ENCODE measurements around the gene CASP4.
"Not testable (repeated sequence)": the region's sequence is repeated elsewhere in the genome, so short reads cannot be mapped to it uniquely, and the experiment has no call there.

The CASP4 gene

DNA sequence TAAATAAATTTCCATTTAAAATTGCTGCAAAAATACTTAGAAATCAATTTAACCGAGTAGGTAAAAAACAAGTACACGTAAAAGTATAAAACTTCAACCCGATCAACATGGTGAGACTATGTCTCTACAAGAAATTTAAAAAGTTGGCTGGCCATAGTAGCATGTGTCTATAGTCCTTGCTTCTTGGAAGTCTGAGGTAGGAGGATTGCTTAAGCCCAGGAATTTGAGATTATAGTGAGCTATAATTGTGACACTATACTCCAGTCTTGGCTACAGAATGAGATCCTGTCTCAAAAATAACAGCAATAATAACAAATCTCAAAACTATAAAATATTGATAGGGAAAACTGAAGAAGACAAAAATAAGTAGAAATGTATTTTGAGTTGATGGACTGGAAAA, 11.1 kb downstream of the CASP4 start:
- DNase-seq (ENCODE audit: low read depth, low spot score): no peak

GRCh38 chr11:104956528-104956927, 11.8 kb downstream of the CASP4 start:
- DNase-seq (ENCODE audit: low read depth, low spot score): no peak

DNA sequence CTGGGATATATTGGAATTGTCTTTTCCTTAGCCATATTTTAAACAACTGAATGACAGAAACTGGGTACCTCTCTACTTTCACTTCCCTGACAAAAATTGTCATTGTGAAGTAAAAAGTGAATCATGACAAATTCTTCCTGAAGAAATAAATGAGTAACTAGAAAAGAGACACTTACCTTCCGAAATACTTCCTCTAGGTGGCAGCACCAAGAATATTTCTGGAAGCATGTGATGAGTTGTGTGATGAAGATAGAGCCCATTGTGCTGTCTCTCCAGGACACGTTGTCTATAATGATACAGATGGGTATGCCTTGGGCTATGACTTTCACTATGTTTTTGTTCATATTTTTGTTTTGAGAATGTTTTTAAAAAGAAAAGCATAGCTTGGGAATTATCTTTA, 21.5 kb downstream of the CASP4 start:
- DNase-seq (ENCODE audit: low read depth, low spot score): no peak

DNA sequence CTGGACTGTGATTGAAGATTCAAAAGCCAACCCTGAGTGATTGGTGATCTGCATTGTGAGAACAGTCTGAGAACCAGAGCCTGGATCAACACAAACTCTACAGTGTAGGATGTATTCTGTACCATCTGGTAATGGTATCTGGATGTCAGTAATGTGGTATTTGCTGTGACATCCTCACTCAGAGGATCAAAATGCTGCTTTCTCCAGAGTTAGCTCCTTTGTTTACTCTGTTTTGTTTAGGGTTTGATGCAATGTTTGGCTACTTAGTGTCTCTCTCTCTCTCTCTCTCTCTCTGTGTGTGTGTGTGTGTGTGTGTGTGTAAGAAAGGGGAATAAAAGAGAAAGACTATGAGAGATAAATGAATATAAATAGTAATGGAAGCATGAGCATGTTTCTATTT, 24.3 kb downstream of the CASP4 start:
- DNase-seq (ENCODE audit: low read depth, low spot score): no peak

DNA sequence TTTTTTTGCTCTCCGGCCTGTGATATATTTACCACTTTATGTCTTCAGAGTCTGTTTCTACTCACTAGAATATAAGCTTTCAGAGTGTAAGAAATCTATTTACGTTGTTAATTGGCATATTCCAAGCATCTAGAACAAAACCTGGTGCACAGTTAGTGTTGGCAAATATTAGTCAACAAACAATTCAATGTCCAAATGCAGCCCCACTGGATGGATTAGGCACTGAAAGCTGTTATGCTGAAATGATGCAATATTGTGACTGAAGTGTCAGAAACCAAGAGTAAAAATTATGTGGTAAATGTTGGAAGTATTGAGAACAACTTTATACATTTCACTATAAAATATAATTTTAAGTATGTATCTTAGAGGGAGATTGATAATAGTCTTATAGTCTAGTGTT, 24.8 kb downstream of the CASP4 start:
- DNase-seq (ENCODE audit: low read depth, low spot score): no peak

DNA sequence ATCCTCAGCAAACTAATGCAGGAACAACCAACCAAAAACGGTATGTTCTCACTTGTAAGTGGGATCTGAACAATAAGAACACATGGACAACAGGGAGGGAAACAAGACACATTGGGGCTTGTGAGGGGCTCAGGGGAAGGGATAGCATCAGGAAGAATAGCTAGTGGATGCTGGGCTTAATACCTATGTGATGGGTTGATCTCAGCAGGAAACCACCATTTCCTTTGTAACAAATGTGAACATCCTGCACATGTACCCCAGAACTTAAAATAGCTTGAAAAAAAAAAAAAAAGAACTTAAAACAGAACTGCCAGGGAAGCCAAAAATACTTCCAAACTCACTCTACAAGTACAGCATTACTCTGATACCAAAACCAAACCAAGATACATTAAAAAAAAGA, 33.8 kb downstream of the CASP4 start:
- DNase-seq (ENCODE audit: low read depth, low spot score): no peak

GRCh38 chr11:104934073-104934472, 34.3 kb downstream of the CASP4 start:
- DNase-seq (ENCODE audit: low read depth, low spot score): not testable (repeated sequence)

DNA sequence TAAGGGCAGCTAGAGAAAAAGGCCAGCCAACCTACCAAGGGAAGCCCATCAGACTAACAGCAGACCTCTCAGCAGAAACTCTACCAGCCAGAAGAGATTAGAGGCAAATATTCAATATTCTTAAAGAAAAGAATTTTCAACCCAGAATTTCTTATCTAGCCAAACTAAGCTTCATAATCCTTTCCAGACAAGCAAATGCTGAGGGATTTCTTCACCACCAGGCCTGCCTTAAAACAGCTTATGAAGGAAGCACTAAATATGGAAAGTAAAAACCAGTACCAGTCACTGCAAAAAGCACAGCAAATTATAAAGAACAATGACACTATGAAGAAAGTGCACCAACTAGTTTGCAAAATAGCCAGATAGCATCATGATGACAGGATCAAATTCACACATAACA, 39.6 kb downstream of the CASP4 start:
- no peak for DNase-seq (ENCODE audit: low read depth, low spot score)

- no peak for DNase-seq (ENCODE audit: low read depth, low spot score)
Observed at GRCh38 chr11:104926771-104927611, 41.4 kb downstream of the CASP4 start.

- DNase-seq (ENCODE audit: low read depth, low spot score): no peak
Observed at GRCh38 chr11:104925850-104926249, 42.5 kb downstream of the CASP4 start.

GRCh38 chr11:104918113-104918824, 50.1 kb downstream of the CASP4 start:
- no peak for DNase-seq (ENCODE audit: low read depth, low spot score)

- no peak for DNase-seq (ENCODE audit: low read depth, low spot score)
Observed at GRCh38 chr11:104917271-104918112, 50.9 kb downstream of the CASP4 start.

DNA sequence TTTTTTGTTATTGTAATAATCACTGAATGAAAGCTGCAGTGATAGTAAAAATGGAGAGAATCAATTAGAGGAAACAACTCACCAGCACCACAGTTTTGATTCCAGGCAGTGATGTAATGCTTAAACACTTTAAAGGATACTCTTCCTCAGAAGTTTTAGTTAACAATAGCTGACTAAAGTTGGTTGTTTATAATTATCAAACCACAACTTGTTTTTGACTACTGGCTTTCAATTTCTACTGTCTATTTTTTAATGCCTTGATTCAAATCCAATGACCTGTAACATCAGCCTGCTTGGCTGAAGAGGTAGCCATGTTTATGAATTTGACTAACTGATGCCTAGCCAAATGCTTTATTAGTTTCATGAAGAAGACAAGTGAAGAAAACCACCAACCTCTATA, 51.9 kb downstream of the CASP4 start:
- no peak for DNase-seq (ENCODE audit: low read depth, low spot score)

DNA sequence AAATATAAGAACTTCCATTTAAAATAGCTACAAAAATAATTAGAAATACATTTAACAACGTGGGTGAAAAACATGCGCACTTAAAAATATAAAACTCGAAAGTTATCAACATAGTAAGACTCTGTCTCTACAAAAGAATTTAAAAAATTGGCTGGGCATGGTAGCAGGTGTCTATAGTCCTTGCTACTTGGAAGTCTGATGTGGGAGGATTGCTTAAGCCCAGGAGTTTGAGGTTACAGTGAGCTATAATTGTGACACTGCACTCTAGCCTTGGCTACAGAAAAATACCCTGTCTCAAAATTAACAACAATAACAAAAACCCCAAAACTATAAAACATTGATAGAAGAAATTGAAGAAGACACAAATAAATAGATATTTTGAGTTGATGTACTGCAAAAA, 56.3 kb downstream of the CASP4 start:
- no peak for DNase-seq (ENCODE audit: low read depth, low spot score)

GRCh38 chr11:104908186-104908531, 60.2 kb downstream of the CASP4 start:
- no peak for DNase-seq (ENCODE audit: low read depth, low spot score)

- no peak for DNase-seq (ENCODE audit: low read depth, low spot score)
Observed at GRCh38 chr11:104907521-104908185, 60.7 kb downstream of the CASP4 start.

GRCh38 chr11:104905271-104905670, 63.1 kb downstream of the CASP4 start:
- no peak for DNase-seq (ENCODE audit: low read depth, low spot score)

DNA sequence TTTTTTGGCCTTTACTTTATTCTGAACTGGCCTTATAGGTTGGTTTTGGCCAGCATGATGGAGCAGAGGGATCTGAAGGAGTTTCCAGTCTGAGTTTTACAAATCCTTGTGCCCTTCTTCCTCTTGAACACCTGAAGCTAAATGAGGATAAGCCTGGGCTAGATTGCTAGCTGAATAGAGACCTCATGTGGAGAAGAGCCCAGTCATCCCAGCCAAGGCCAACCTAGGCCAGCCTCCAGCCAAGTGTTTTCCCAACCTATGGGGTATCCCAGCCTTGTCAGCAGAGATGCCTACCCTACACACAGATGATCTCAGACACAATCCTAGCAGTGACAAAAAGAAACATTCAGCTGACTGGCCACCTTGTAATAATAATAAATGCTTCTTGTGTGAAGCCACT, 69.1 kb downstream of the CASP4 start:
- no peak for DNase-seq (ENCODE audit: low read depth, low spot score)

GRCh38 chr11:104898685-104899013, 69.7 kb downstream of the CASP4 start:
- no peak for DNase-seq (ENCODE audit: low read depth, low spot score)

- no peak for DNase-seq (ENCODE audit: low read depth, low spot score)
Observed at GRCh38 chr11:104897891-104898684, 70.3 kb downstream of the CASP4 start, which contains the start of gene CASP12. CASP12 (minus strand) TSS chr11:104898460.

DNA sequence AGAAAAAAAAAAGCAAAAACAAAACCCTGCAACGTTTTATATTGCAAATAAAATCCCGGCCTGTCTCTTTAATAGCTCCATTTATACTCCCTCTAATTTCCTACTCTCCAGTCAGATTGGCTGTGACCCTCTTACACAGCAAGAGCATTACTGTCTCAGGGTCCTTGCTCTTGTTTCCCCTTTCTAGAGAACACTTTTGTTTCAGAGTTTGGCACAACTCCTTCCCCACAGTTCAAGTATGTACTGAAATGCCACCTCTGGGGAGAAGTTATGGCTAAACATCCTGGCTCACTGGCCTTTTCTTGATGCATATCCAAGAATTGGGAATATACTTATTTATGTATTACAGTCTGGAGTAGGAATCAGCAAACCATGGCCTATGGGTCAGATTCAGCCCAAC, 72.7 kb downstream of the CASP4 start:
- DNase-seq (ENCODE audit: low read depth, low spot score): no peak

Data from activated naive CD8-positive, alpha-beta T cell treated with anti-CD3 and anti-CD28 coated beads, Interleukin-2, amount 50 U/mL, for 16 hours (primary cell).